HG03159 (cell line): ENCODE data around the gene ADGRG3.

Source experiments
- ATAC-seq: cut with Tn5 transposase; IDR thresholded peaks from one replicate; pipeline ENCODE4 v1.9.1; 2021; ENCODE audit warnings: mild to moderate bottlenecking, moderate library complexity; ENCODE audit not compliant: unreplicated experiment

Gene ADGRG3, protein sequence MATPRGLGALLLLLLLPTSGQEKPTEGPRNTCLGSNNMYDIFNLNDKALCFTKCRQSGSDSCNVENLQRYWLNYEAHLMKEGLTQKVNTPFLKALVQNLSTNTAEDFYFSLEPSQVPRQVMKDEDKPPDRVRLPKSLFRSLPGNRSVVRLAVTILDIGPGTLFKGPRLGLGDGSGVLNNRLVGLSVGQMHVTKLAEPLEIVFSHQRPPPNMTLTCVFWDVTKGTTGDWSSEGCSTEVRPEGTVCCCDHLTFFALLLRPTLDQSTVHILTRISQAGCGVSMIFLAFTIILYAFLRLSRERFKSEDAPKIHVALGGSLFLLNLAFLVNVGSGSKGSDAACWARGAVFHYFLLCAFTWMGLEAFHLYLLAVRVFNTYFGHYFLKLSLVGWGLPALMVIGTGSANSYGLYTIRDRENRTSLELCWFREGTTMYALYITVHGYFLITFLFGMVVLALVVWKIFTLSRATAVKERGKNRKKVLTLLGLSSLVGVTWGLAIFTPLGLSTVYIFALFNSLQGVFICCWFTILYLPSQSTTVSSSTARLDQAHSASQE

DNA sequence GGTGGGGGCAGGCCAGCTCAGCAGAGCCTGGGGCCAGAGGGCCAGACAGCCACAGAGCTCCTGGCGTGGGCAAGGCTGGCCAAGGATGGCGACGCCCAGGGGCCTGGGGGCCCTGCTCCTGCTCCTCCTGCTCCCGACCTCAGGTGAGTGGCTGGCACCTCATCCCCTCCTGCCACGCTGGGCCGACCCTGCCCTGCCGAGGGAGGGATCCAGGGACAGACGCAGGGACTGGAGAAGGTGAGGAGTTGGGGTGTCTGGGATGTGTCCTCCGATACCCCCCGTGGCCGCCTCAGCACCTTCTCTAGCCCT is at the start of gene ADGRG3:
ADGRG3 (plus strand) TSS at position 44 of the 309 bp plus-strand sequence; CDS start at position 86, 42 bp downstream.
- no peak for ATAC-seq

- ATAC-seq = no peak
These were observed 48.9 kb upstream of the ADGRG3 start for GRCh38 chr16:57619133-57619605.

GRCh38 chr16:57619606-57620334 is 48.3 kb upstream of the ADGRG3 start:
- ATAC-seq = no peak

- no peak for ATAC-seq
These were observed 47.5 kb upstream of the ADGRG3 start for GRCh38 chr16:57620335-57621231.

DNA sequence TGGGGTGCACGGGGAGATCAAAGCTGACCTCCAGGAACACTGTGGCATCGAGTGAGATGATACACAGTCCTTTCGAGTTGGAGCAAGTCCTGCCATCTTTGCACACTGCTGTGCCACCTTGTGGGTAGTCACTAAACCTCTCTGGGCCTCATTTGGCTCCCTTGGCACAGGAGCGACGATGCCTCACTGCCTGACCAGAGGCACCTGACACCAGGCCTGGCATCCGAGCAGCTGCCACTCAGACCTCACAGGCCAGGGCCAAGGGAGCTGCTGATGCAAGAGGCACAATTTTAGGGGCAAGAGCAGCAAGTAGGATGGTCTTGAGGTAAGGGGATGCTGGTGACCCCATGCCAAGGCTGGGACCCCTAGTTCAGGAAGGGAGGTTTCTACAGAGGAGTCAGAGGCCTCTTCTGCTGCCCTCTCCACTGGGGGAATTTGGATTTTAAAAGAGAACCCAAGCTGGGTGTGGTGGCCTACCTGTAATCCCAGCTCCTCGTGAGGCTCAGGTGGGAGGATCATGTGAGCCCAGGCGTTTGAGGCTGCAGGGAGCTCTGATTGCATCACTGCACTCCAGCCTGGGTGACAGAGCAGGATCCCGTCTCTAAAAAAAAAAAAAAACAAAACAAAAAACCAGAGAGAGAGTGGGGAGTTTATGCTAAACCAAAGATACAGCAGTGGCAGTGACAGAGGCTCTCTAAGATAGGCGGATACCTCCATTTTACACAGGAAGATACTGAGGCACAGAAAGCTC is 46.4 kb upstream of the ADGRG3 start:
- no peak for ATAC-seq

GRCh38 chr16:57622361-57623250 is 45.5 kb upstream of the ADGRG3 start:
- no peak for ATAC-seq

DNA sequence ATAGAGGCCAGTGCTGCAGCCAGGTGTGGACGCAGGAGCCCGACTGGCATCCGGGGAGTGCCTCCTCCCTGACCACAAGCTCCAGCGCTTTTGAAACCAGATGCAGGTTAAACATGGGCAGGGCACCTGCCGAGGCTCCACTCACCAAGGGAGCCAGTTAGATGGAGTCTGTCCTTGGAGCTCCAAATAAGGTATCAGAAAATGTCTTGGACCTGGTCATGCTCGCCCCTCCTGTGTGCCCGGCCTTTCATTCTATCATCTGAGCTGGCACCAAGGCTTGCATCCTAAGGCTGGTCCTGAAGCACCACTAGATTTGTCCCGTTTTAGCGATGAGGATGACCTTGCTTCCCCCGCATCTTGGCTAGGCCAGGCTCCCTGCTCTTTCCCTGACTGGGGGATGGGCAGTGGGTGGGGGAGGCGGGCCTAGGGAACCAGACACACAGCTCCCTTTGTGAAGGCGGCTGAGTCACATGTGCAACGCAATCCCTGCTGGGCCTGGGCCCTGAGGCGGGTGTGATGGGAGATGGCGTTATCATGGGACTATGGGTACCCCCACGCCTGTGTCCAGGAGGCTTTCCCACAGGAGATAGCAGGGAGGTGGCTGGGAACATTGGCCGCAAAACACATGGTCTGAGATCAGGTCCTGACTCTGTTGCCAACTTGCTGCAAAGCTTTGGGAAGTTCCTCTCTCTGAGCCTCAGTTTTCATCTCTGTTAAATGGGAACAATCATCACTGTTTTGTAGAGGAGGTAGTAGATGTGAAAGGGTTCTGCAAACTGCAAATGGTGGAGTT is 44.7 kb upstream of the ADGRG3 start:
- ATAC-seq = no peak

GRCh38 chr16:57624044-57624688 is 43.9 kb upstream of the ADGRG3 start:
- ATAC-seq = no peak

DNA sequence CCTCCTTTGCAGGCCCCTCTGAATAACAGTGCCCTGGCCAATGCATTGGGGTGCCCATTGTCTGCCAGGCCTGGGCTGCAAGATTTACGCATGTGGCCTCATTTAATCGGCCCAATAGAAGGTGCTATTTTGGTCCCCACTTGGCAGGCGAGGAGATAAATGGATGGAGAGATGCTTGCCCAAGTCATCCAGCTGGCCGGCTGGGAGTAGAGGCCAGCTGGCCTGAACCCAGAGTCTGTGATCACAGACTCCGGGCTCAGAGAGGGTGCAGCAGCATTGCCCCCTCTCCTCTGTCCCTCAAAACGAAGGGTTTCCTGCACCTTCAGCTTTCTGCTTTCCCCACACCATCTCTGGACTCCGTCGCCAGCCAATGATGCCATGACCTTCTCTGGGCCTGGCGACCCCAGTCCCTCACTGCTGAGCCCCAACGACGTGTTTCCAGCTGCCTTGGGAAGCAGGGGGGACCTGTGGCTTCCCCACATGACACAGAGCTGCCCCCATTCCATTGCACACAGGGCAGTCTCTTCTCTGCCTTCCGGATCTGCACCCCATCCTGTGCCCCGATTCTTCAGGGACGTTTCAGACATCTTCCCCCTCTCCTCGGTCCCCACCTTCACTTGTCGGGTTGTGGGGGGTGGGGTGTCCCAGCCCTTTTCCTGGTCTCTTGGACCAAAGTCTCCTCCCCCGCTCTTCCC is 43.2 kb upstream of the ADGRG3 start:
- ATAC-seq = no peak

- ATAC-seq = no peak
These were observed 41.5 kb upstream of the ADGRG3 start for GRCh38 chr16:57626420-57627170.

DNA sequence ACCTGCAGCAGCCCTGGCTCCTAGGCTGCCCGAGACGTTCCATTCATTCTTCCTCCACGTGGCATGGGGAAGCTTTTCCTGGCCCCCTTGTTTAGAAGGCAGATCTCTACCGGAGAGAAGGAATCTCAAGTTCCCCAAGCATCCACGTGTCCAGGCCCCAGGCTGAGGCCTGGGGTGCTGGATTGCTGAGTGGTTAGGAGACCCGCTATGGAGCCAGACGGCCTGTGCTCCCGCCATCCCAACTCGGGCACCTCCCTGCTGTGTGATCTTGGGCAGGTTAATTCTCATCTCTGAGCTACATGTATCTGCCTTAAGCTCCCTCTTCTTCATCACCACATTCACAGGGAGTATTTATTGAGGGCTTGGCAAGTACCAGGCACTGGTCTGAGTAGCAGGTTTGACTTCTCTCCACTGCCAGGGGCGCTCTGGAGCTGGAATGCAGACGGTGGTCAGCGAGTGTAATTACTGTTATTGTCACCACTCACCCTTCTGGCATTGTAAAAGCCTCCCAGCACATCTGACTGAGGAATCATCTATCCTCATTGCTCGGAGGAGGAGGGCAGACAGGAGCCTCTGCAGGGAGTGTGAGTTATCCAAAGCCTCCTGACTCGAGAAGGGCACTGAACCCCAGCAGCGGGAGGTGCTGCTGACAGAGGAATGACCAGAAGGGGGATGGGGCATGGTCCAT is 40.8 kb upstream of the ADGRG3 start:
- ATAC-seq = no peak

DNA sequence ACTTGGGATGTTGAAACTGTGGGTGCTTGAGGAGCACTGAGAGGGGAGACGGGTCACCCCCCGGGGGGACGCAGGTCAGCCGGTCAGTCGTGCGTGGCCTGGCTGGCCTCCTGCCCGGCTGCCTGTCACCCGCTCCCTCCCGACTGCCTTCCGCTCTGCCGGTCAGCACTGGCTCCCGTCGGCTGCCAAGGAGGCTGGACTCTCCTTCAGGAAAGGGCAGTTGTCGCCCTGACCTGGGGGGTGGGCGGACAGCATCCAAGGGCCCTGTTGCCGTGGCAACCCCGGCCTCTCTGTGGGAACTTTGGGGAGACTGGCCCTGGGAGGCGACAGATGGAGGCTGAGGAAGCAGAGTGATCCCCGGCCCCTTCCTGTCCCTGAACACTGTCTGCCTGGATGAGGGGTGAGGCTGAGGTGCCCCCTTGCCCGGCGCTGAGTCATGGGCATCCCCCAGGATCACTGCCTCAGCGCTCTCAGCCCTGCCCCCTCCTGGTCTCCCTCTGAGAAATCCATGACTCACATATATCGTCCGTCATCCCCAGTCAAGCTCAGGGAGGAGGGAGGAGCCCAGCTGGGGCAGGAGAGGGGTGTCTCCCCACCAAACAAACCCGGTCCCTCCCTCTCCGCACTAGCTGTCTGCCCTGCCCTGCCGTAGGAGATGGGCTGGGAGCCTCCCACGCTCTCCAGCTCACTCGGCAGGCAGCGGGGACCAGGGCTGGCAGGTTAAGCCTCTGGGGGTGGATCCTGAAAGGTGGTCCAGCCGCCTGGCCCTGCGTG is 39.9 kb upstream of the ADGRG3 start, which contains the start of gene ADGRG1:
ADGRG1 (plus strand) TSS at position 623 of the 774 bp plus-strand sequence. CDS start 21,658 bp downstream, outside the sequence.
- ATAC-seq = no peak

GRCh38 chr16:57628783-57629293 is 39.3 kb upstream of the ADGRG3 start:
- ATAC-seq = no peak

- no peak for ATAC-seq
These were observed 38.3 kb upstream of the ADGRG3 start for GRCh38 chr16:57629516-57630406.
